GM10847 (cell line): Measurements from ENCODE around the gene LAT.

Experiments used
- POLR2A ChIP-seq: IDR thresholded peaks from 2 replicates; pipeline ENCODE4 v1.6.1; 2011; ENCODE audit not compliant: insufficient read length; ENCODE audit errors: extremely low read depth

The LAT gene, protein sequence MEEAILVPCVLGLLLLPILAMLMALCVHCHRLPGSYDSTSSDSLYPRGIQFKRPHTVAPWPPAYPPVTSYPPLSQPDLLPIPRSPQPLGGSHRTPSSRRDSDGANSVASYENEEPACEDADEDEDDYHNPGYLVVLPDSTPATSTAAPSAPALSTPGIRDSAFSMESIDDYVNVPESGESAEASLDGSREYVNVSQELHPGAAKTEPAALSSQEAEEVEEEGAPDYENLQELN

DNA sequence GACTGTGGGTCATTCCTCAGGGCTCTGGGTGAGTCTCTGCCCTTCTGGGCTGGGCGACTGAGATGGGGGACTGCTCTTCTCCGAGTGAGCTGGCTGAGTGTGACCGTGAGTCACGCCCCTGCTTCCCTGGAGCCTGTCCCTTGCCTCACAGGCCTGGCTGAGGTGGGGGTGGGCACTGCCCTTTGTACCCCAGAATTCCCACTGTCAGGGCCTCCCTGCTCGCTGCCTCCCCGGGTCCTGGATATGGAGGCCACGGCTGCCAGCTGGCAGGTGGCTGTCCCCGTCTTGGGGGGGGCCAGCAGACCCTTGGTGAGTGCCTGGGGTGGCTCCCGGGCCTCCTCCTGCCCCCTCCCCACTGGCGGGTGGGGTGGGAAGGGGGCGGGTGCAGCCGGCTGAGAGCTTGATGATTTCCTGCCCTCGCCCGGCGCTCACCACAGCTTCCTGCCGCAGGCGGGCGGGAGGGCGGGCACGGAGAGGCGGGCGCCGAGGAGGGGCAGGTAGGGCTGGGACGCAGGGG lies at the start of gene LAT:
LAT (plus strand) TSS at position 434 of the 517 bp plus-strand sequence. CDS start 366 bp downstream, outside the sequence.
- no peak for TF ChIP-seq POLR2A

DNA sequence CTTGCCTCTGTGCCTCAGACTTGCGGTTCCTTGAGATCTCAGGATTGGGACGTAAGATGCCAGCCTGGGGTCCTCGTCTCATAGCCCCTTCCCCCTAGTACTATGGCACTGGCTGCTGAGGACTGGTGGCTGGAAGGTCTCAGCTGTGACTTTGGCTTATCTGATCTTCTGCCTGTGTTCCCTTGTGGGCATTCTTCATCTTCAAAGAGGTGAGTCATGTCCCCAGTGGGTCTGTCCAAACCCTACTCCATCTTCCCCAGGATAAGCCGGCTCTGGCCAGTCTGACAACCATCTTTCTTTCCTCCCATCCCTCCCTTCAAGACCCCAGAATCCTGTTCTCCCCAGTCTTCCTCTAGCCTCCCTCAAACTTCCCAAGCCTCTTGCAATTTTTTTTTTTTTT lies 49.5 kb upstream of the LAT start:
- no peak for TF ChIP-seq POLR2A

DNA sequence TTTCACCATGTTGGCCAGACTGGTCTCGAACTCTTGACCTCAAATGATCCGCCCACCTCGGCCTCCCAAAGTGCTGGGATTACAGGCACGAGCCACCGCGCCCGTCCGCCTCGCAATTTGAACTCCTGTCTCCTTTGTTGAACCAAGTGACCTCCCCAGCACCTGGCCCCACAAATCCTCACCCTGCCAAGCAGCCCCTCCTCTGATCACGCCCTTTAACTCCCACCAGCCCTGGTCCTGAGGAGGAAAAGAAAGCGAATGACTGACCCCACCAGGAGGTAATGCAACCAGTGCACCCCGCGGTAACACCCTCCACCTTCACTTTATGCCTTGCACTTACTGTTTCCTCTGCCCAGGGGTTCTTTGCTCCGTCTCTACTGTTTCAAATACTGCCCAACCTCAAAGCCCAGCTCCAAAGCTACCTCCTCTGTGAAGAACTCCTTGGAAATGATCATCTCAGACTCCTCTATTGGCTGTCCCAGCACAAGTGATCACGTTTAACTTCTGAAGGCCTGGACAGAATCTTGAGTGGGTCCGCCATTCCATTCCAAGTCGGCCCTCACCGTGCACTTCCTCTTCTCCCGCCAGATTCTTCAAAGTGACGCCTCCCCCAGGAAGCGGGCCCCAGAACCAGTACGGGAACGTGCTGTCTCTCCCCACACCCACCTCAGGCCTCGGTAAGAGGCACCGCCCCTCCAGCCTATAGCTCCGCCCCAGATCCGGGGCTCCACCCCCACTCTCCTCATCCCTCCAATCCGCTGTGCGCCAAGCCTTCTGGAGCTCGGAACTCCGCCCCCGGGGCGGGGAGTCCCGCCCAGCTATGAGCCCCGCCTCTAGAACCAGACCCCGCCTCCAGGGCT lies 48.7 kb upstream of the LAT start:
- TF ChIP-seq POLR2A: no peak

DNA sequence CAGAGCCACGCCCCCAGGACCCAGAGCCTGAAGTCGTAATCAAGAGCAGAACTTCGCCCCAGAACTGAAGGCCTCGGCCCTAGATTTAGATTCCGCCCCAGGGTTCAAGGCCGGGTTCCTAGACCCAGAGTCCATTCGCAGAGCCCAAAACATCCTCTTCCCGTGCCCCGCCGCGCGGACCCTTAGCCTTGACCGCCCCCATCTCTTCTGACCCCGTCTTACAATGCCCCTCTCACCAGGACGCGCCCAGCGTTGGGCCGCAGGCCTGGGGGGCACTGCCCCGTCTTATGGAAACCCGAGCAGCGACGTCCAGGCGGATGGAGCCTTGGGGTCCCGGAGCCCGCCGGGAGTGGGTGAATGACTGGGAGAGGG lies 48.1 kb upstream of the LAT start:
- no peak for TF ChIP-seq POLR2A

DNA sequence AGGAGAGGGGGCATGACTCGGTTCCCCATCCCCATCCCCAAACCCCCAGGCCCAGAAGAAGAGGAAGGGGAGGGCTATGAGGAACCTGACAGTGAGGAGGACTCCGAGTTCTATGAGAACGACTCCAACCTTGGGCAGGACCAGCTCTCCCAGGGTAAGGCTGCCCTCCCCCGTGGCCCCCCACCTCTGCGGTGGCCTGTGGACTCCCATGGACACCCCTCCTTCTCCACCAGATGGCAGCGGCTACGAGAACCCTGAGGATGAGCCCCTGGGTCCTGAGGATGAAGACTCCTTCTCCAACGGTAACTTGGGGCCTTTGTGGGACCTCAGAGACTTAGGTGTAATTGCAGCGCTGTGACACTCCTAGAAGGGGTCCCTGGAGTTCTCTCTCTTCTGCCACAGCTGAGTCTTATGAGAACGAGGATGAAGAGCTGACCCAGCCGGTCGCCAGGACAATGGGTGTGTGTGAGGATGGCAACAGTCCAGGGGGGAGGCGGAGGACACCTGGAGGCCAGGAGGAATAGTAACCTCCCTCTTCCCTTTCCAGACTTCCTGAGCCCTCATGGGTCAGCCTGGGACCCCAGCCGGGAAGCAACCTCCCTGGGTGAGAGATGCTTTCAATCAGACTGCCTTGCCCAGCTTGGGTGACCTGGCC lies 47.5 kb upstream of the LAT start:
- no peak for TF ChIP-seq POLR2A

DNA sequence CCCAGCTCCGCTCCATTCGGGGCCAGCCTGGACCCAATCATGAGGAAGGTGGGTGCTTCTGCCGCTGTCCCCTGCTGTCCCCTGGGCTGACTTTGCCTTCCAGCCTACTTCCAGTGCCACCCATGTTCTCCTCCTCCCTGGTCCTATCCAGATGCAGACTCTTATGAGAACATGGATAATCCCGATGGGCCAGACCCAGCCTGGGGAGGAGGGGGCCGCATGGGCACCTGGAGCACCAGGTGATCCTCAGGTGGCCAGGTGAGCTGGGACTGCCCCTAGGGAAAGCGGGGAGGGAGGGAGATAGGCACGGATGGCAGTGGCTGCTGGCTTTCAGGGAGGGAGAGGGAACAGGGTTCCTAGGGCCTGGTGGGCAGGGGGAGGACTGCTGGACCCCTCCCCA lies 46.1 kb upstream of the LAT start:
- TF ChIP-seq POLR2A: no peak

DNA sequence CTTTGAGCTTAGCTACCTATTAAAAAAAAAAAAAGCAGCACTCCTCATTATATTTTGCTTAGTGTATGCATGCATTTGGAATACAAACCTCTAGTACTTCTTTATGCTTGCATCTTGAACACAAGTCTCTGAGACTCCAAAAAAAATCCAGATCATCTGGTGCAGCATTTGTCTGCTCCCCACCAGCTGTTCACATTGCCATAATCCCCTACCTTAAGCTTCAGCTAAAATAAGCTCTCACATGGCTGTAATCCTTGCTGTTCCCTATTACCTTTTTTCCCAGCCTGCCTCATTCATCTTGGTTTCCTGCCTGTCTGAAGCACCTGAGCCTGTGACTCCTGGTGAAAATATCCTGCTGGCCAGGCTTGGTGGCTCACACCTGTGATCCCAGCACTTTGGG lies 41.6 kb upstream of the LAT start:
- TF ChIP-seq POLR2A: no peak

DNA sequence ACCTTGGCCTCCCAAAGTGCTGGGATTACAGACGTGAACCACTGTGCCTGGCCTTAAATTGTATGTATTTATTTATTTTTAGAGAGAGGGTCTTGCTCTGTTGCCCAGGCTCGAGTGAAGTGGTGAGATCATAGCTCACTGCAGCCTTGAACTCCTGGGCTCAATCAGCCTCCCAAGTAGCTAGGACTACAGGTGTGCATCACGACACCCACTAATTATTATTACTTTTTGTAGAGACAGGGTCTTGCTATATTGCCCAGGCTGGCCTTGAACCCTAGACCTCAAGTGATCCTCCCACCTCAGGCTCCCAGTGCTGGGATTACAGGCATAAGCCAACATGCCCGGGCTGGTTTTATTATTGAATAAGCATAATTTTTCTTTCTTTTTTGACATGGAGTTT lies 38.2 kb upstream of the LAT start:
- no peak for TF ChIP-seq POLR2A

DNA sequence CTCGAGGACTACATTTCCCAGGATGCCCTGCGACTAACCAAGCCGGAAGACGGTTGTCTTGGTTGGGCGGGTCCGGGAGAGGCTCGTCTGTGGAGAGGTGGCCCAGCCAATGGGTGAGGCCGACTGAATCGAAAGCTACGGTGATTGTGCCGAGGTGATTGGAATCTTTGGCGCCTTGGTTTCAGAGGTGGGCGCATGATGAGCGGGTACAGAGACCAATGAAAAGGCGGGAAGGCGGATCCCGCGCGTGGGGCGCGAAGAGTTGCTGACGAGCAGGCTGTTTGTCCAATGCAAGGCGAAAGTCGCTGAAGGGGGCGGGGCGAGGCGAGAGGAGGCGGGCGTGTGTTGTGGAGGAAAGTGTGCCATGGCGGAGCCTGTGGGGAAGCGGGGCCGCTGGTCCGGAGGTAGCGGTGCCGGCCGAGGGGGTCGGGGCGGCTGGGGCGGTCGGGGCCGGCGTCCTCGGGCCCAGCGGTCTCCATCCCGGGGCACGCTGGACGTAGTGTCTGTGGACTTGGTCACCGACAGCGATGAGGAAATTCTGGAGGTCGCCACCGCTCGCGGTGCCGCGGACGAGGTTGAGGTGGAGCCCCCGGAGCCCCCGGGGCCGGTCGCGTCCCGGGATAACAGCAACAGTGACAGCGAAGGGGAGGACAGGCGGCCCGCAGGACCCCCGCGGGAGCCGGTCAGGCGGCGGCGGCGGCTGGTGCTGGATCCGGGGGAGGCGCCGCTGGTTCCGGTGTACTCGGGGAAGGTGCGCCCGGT lies 34.0 kb upstream of the LAT start, which contains the start of gene NFATC2IP:
NFATC2IP (plus strand) TSS at position 290 of the 762 bp plus-strand sequence; CDS start at position 365, 75 bp downstream.
- TF ChIP-seq POLR2A: peak; percentile 78

DNA sequence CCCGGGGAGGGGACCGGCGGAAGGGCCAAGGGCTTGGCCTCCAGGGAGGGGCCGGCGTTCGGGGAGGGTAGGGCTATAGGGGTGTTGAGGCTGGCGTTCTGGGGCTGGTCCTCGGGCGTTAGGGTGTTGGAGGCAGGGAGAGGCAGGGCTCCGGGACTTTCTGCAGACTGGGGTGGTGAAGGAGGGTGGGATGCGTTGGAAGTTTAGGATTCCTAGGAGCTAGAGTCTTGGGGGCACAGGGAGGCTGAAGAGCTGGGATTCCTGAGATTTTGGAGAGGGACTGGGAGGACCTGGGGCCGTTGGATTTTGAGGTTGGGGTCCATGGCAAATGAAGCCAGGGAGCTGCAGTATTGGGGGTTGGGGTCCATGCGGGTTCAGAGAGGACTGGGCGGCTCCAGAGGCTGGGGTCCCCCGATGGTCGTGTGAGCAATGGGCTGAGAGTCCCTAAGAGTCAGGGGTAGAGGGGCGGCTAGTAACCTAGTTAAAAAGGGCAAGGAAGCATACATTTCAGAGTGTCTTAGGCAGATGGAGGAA lies 33.4 kb upstream of the LAT start:
- no peak for TF ChIP-seq POLR2A

DNA sequence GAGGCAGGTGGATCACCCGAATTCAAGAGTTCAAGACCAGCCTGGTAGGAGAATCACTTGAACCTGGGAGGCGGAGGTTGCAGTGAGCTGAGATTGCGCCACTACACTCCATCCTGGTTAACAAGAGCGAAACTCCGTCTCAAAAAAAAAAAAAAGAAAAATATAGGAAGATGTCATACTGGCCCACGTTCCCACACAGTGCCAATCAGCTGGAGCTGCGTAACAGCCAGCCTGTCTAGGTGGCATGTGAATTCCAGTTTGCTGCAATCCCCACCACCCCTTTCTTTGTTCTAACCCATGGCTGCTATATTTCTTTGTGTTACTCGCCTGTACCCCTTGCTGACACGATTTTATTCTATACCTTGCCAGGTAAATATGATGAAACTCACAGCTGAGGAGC lies 26.6 kb upstream of the LAT start:
- TF ChIP-seq POLR2A: no peak

DNA sequence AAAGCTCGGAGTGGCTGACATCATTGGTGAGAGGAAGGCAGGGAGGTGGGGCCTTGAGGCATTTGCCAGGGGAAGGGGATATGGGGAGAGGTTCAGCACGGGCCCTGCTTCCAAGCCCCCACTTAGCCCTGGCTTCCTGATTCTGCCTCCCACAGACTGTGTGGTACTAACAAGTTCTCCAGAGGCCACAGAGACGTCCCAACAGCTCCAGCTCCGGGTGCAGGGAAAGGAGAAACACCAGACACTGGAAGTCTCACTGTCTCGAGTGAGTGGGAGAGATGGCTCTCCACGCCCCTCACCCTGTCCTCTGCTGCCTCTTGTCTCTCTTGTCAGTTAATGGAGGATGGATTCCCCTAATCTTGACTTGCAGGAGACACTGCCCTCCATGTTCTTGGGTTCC lies 26.0 kb upstream of the LAT start:
- no peak for TF ChIP-seq POLR2A

DNA sequence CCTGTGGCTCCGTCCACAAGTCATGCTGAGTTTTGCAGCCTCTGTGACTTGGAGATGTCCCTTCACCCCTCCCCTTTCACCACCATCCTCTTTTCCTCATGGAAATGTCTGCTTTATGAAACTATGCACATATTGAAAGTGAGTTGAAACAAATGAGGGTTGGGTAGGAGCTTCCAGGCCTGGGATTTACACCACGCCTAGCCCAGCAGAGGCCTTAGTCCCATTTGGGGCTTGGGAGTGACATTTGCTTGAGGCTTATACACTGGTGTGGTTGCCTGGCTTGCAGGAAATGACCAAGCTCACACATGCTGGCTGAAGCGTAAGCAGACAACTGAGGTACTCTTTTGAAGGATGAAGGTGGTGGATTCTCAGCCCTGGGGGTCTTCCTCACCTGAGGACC lies 20.8 kb upstream of the LAT start:
- no peak for TF ChIP-seq POLR2A

DNA sequence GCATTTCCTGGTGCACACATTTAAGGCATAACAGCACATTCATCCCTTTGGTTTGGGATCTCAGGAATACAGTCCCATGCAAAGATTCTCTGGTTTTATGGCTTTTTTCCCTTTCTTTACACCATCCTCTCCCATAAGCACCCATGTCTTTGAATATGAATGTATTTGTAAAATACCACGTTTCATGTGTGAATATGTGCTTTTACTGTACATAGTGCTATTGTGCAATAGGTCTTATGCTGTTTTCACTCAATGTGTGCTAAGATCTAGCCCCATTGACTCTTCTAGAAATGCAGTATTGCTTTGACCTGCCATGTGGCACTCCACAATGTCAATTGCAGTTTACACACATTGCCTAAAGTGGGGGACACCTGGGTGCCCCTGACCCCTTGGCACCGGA lies 20.4 kb upstream of the LAT start:
- TF ChIP-seq POLR2A: no peak

DNA sequence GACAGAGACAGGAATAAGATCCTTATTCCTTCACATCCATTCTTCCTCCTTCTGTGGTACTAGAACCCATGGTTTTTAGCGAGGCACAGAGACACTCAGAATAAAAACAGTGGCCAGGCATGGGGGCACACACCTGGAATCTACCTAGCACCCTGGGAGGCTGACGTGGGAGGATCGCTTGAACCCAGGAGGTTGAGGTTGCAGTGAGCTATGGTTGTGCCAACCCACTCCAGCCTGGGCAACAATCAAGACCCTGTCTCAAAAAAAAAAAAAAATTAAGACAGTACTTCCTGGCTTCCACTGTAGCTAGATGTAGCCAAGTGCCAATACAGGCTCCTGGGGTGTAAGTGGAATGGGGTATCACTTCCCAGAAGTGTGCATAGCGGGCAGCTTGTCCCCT lies 17.7 kb upstream of the LAT start:
- TF ChIP-seq POLR2A: no peak

DNA sequence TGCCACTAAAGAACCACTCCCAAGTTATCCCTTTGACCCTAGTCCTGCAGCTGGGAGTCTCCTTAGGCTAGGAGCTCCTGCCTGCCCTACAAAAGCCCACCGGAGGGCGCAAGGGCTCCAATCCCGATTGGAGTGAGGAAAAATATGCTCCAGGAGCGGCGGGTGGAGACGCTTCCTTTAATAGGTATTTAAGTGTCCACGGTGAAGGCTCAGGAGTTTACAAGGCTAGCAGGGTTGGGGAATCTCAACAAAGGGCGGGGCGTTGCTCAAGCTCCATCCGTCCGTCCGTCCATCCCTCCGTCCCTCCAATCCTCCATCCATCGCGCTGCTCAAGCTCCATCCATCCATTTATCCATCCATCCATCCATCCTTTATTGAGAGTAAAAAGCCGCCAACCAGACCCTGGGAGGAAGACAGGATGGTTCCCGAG lies 10.8 kb upstream of the LAT start:
- no peak for TF ChIP-seq POLR2A
